ENCODE results near the gene RELT.

Gene RELT, protein sequence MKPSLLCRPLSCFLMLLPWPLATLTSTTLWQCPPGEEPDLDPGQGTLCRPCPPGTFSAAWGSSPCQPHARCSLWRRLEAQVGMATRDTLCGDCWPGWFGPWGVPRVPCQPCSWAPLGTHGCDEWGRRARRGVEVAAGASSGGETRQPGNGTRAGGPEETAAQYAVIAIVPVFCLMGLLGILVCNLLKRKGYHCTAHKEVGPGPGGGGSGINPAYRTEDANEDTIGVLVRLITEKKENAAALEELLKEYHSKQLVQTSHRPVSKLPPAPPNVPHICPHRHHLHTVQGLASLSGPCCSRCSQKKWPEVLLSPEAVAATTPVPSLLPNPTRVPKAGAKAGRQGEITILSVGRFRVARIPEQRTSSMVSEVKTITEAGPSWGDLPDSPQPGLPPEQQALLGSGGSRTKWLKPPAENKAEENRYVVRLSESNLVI

DNA sequence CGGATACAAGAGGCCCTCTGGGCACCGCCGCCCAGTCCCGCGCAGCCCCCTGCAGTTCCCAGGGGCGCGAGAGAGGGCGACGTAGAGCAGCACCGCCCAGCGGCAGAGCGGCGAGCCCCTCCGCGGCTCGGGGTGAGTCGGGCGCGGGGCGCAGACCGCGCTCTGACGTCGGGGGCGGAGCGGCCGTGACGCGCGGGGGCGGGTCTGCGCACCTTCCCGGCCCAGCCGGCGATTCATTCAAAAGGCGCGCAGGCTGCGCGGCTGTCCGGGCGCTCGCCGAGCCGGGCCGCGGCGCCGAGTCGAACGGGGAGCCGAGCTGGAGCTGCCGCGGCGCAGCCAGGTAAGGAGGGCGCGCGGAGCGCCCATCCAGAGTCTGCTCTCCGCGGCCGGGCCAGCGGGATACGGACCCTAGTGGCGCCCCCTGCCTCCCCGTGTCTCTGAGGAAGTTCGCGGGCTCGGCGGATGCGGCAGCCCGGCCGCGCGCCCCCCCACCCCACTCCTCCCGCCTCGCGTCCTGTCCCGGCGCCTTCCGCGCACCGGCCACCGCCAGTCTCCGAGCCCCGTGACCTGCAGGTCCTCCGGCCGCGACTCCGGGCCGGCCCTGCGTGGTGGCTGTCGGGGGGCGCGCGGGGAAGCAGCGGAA lies at the start of gene RELT:
Gene RELT, plus strand, starts transcription at position 240 of the 643 bp plus-strand sequence. CDS start 12,738 bp downstream, outside the sequence.
- no peaks in the 10 kb centered on the region for H3K36me3 ChIP-seq (ENCODE audit: insufficient read depth, low read length)
- no peak within 1 kb of the TSS for H3K27ac ChIP-seq
- H3K4me3 ChIP-seq, result peak within 1 kb of the TSS; percentile 94
- peak; percentile 71; the same call in 1 of the 2 replicates for TF ChIP-seq POLR2AphosphoS5 (IDR thresholded peaks at IDR 0.05; ENCODE audit: borderline replicate concordance, low read depth, low read length)
- TF ChIP-seq FOXP2 (optimal IDR thresholded peaks at IDR 0.05; ENCODE audit: control extremely low read depth, extremely low read length, insufficient read depth), result peak; percentile 14
- no peak for TF ChIP-seq EZH2 (IDR thresholded peaks at IDR 0.05)
- no peaks in the 10 kb centered on the region for H3K9me3 ChIP-seq (ENCODE audit: low read depth, low read length)
- peak within 1 kb of the TSS; percentile 86 for H3K9ac ChIP-seq (ENCODE audit: insufficient read length)
- DNase-seq (ENCODE audit: low read depth, low spot score), result no peak

DNA sequence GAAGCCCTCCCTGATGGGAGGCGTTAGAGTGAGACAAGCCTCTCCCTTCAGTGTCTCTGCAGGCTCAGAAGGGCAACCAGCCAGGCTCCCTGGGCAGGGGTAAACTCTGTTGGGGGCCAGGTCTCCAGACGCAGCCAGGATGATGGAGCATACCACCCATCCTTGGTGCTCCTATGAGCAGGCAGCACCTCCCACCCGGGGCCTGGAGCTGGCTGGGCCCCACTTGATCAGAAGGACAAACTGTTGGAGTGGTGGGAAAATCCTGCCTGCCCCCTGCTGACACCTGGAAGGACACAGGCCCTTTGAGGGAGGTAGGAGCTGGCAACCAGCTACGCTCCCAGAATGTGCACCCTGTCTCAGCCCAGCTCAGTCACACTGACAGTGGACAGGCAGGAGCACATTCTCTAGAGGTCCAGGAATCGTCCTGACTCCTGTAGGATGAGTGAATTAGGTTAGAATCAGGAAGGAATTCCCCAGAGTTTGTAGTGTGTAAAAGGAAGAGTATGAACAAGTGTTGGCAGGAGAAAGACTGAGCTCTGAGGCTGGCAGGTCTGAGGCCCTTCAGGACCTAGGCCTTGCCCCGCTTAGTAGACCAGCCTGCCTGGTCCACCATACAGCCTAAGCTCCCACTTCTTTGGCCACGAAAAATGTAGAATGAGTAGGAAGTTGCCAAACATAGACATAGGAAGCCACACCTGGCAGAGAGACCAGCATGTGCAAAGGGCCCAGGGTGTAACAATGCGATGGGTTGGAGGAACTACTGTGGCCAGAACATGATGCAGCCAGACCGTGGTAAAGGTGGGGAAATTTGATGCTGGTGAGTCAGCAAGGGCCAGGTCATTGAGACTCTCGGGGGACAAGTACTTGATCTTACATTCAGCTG lies 49.0 kb upstream of the RELT start:
- TF ChIP-seq EZH2 (IDR thresholded peaks at IDR 0.05) (no peak), FOXP2 (optimal IDR thresholded peaks at IDR 0.05; ENCODE audit: control extremely low read depth, extremely low read length, insufficient read depth) (no peak), POLR2AphosphoS5 (IDR thresholded peaks at IDR 0.05; ENCODE audit: borderline replicate concordance, low read depth, low read length) (no peak)
- Histone ChIP-seq H3K36me3 (ENCODE audit: insufficient read depth, low read length) (no peaks in the 10 kb centered on the region), H3K27ac (no peak overlapping the region), H3K9me3 (ENCODE audit: low read depth, low read length) (no peaks in the 10 kb centered on the region), H3K9ac (ENCODE audit: insufficient read length) (no peak overlapping the region), H3K4me3 (no peak overlapping the region)
- DNase-seq (ENCODE audit: low read depth, low spot score), result no peak

DNA sequence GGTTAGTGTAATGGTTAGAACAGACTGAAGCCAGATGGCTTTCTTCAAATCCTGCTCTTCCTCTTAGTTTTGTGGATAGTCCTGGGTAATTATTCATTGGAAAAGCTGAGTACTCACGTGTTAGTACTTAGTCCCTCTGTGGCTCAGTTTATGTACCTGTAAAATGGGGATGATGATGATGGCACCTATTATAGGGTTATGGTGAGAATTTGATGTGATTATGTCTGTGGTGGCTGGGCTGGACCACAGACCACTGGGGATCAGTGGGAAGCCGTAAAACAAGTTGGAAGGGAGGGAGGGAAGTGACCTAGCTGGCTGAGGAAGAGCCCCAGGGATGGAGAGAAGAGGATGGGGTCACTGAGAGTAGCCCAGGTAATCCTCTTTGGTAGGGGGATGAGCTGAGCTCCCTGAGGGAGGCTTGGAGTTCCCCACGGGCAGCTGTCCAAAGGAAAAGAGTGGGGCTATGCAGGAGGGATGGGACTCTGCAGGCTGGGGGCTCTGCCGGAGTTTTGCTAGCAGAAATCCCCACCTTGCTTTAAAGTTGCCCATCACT lies 48.3 kb upstream of the RELT start:
- H3K9ac ChIP-seq (ENCODE audit: insufficient read length), result no peak overlapping the region
- H3K36me3 ChIP-seq (ENCODE audit: insufficient read depth, low read length), result no peaks in the 10 kb centered on the region
- H3K27ac ChIP-seq, result no peak overlapping the region
- H3K9me3 ChIP-seq (ENCODE audit: low read depth, low read length), result no peaks in the 10 kb centered on the region
- no peak for TF ChIP-seq EZH2 (IDR thresholded peaks at IDR 0.05)
- TF ChIP-seq POLR2AphosphoS5 (IDR thresholded peaks at IDR 0.05; ENCODE audit: borderline replicate concordance, low read depth, low read length), result no peak
- TF ChIP-seq FOXP2 (optimal IDR thresholded peaks at IDR 0.05; ENCODE audit: control extremely low read depth, extremely low read length, insufficient read depth), result no peak
- DNase-seq (ENCODE audit: low read depth, low spot score), result no peak
- H3K4me3 ChIP-seq, result no peak overlapping the region

DNA sequence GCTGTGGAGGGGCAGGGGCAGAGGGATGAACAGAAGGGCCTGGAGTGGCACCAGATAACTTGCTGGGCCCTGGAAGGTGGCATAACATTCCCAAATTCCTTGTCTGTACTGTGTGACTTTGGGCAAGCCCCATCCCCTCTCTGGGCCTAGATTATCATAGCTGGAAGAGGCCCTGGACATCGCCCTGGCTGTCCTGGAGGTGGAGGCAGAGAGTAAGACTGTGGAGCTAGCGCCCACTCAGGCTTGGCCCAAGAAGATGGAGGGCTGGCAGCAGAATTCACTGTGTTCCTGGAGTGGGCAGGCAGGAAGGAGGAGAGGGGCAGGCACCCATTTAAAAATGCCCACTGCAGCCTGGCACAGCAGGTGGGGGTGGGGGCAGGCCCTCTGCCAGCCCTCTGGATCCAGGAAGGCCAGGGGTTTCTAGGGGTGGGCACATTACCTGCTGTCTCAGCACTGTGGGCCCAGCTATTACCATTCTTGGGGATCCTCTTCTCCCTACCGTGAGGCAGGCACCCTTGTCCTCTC lies 45.6 kb upstream of the RELT start:
- H3K36me3 ChIP-seq (ENCODE audit: insufficient read depth, low read length), result no peaks in the 10 kb centered on the region
- H3K4me3 ChIP-seq, result no peak overlapping the region
- H3K9me3 ChIP-seq (ENCODE audit: low read depth, low read length), result no peaks in the 10 kb centered on the region
- H3K9ac ChIP-seq (ENCODE audit: insufficient read length), result no peak overlapping the region
- TF ChIP-seq EZH2 (IDR thresholded peaks at IDR 0.05) (no peak), FOXP2 (optimal IDR thresholded peaks at IDR 0.05; ENCODE audit: control extremely low read depth, extremely low read length, insufficient read depth) (no peak), POLR2AphosphoS5 (IDR thresholded peaks at IDR 0.05; ENCODE audit: borderline replicate concordance, low read depth, low read length) (no peak)
- H3K27ac ChIP-seq, result no peak overlapping the region; the same call in 1 of the 2 replicates
- DNase-seq (ENCODE audit: low read depth, low spot score), result no peak

DNA sequence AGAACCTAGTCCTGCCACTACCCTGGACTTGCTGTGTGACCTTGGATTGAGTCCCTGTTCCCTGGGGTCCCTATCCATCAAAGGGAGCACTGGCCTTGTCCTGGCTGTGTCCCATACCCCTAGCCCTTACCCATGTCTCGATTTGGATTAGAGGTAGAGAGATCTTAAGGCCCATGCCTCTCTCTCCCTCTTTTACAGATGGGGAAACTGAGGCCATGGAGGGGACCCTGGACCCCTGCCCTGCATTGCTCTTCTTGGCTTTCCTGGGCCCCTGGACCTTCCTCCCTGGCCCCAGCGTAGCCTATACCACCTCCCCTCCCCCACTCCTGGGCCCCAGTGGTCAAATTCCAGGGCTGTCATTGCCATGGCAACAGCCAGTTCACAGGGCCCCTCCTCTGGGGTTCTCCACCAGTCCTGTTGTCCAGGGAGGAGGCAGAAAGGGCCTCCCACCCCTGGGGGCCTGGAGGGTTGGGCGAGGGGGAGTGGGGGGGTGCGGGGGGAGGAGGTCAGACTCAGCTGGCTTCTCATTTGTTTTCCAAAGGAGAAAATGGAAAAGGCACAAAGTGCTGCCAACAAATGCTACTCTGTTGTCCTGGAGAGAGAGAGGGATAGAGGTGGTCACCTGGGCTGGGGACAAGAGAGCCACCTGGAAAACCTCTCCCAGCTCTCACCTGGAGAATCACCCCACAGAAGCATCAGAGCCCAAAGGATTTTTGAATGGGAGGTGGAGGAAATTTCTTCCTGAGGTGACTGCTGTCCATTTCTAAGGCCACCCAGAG lies 44.9 kb upstream of the RELT start:
- TF ChIP-seq FOXP2 (optimal IDR thresholded peaks at IDR 0.05; ENCODE audit: control extremely low read depth, extremely low read length, insufficient read depth), result no peak
- no peak for TF ChIP-seq POLR2AphosphoS5 (IDR thresholded peaks at IDR 0.05; ENCODE audit: borderline replicate concordance, low read depth, low read length)
- no peak for TF ChIP-seq EZH2 (IDR thresholded peaks at IDR 0.05)
- no peak overlapping the region for H3K4me3 ChIP-seq
- H3K9ac ChIP-seq (ENCODE audit: insufficient read length), result no peak overlapping the region
- DNase-seq (ENCODE audit: low read depth, low spot score), result no peak
- no peak overlapping the region for H3K27ac ChIP-seq
- no peaks in the 10 kb centered on the region for H3K9me3 ChIP-seq (ENCODE audit: low read depth, low read length)
- H3K36me3 ChIP-seq (ENCODE audit: insufficient read depth, low read length), result no peaks in the 10 kb centered on the region

DNA sequence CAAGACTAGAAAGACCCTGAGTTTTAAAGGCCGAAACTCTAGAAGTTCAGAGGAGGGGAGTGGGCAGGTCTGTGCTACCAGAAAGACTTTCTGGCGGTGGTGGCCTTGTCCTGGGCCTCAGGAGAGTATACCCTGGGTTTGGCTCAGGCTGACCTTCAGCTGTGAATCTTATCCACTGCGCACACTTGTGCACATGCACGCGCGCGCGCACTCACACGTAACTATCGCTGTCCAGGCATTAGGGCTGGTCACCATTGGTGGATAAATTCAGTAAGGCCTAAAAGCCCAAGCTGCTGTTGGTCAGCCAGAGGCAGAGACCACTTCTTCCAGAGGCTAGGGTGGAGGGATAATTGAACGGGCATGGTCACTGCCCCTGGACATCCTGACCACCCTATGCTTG lies 43.0 kb upstream of the RELT start:
- no peak overlapping the region for H3K9ac ChIP-seq (ENCODE audit: insufficient read length)
- H3K9me3 ChIP-seq (ENCODE audit: low read depth, low read length), result no peaks in the 10 kb centered on the region
- no peak overlapping the region for H3K4me3 ChIP-seq
- no peaks in the 10 kb centered on the region for H3K36me3 ChIP-seq (ENCODE audit: insufficient read depth, low read length)
- no peak for DNase-seq (ENCODE audit: low read depth, low spot score)
- H3K27ac ChIP-seq, result peak overlapping the region; percentile 22; the same call in 1 of the 2 replicates
- no peak for TF ChIP-seq POLR2AphosphoS5 (IDR thresholded peaks at IDR 0.05; ENCODE audit: borderline replicate concordance, low read depth, low read length)
- no peak for TF ChIP-seq EZH2 (IDR thresholded peaks at IDR 0.05)
- no peak for TF ChIP-seq FOXP2 (optimal IDR thresholded peaks at IDR 0.05; ENCODE audit: control extremely low read depth, extremely low read length, insufficient read depth)

Data from SK-N-MC (cell line).